Measurements from ENCODE around the gene CNPY2.
"Not testable (repeated sequence)": the region's sequence is repeated elsewhere in the genome, so short reads cannot be mapped to it uniquely, and the experiment has no call there.

Gene CNPY2

DNA sequence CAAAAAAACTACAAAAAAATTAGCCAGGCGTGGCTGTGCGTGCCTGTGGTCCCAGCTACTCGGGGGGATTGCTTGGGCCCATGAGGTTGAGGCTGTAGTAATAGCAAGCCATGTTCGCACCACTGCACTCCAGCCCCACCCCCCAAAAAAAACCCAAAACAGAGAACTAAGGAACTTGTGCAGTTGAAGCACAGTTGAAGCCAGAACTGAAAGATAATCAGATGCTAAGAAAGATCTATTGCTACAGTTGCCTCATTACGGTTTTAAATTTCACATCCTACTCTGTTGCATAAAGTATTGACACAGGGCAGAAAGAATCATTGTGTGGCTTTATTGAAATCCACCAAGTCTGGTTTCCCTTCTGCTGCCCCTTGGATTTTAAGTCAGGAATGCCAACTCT is 19.5 kb downstream of the CNPY2 start:
- DNase-seq (ENCODE audit: low read depth): no peak
- TF ChIP-seq, protein P1, sequence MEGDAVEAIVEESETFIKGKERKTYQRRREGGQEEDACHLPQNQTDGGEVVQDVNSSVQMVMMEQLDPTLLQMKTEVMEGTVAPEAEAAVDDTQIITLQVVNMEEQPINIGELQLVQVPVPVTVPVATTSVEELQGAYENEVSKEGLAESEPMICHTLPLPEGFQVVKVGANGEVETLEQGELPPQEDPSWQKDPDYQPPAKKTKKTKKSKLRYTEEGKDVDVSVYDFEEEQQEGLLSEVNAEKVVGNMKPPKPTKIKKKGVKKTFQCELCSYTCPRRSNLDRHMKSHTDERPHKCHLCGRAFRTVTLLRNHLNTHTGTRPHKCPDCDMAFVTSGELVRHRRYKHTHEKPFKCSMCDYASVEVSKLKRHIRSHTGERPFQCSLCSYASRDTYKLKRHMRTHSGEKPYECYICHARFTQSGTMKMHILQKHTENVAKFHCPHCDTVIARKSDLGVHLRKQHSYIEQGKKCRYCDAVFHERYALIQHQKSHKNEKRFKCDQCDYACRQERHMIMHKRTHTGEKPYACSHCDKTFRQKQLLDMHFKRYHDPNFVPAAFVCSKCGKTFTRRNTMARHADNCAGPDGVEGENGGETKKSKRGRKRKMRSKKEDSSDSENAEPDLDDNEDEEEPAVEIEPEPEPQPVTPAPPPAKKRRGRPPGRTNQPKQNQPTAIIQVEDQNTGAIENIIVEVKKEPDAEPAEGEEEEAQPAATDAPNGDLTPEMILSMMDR (conservative IDR thresholded peaks at IDR 0.05; ENCODE audit: low read length): no peak
- no peak overlapping the region for H3K4me3 ChIP-seq (ENCODE audit: low read length)

DNA sequence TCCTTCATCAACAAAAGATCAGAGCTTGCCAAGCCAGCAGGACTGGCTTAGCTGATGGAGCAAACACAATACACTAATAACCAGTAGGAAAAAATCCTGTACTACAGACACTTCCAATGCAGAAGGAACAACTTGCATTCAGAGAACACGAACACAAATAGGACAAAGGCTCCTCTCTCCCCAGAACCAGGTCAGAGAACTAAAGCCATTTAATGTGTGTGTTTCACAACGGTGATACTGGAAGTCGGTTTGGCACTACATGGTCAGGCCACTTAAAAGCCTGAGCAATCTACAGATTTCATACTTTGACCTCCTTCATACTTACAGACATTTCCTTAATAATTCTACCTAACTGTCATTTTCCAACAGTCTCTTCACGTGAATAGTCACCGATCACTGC is 22.0 kb downstream of the CNPY2 start:
- TF ChIP-seq, protein P1 (conservative IDR thresholded peaks at IDR 0.05; ENCODE audit: low read length): no peak
- no peak for DNase-seq (ENCODE audit: low read depth)

DNA sequence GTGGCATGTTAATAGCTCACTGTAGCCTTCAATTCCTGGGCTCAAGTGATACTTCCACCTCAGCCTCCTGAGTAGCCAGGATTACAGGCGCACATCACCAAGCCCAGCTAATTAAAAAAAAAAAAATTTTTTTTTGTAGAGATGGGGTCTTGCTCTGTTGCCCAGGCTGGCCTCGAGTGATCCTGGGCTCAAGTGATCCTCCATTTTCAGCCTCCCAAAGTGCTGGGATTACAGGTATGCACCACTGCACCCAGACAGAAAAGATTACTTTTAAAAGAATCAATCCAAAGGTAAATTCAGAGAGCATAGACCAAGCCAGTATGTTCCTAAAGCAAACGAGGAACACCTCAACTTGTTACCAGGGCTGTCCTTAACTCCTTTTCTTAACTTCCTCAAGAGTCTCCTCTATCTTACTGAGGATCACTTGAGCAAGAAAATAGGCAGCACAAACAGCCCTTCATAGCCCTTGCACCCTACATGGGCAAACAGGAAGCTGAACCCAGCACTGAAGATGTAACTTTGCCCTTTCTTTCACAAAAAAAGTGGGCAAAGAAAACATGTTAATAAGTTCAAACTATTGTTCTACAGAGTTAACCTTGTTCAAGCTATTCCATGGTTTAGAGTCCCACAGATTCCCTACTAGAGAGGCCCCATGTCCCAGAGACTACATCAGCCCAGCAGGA is 26.9 kb downstream of the CNPY2 start:
- DNase-seq (ENCODE audit: low read depth): no peak
- TF ChIP-seq, protein P1 (conservative IDR thresholded peaks at IDR 0.05; ENCODE audit: low read length): no peak
- H3K4me3 ChIP-seq (ENCODE audit: low read length): no peak overlapping the region

More for the DNA sequence above, 22.0 kb downstream of the CNPY2 start:
- H3K4me3 ChIP-seq (ENCODE audit: low read length): no peak overlapping the region

DNA sequence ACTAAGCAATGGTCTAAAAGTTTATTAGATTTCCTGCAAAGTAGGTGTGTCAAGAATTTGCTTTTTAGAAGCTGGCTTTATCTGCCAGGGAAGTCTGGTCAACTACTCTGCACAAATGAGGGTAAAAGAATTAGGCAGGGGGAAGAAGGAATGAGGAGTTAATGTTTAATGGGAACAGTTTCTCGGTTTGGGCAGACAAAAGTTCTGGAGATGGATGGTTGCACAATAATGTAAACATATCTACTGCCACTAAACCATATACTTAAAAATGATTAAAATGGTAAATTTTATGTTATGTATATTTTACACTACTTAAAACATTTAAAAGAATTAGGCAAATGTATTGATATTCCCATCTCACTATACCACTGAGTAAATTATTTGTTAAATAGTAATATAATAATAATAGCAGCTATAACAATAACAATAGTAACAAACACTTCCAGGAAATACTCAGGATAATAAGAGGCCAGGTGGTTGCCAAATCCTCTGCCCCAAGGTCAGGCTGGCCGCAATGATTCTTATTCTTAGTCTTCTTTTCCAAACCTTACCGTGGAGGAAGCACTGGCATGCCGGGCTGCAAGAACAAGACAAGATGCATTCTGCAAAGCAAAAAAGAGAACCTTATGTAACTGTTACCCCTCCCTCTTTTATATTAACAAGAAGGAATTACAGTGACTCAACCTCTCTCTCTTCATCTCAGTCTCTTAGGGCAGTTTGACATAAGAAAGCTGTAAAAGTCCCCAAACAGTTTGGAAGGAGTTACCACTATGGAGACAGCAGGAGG is 29.6 kb downstream of the CNPY2 start:
- DNase-seq (ENCODE audit: low read depth): no peak
- TF ChIP-seq, protein P1 (conservative IDR thresholded peaks at IDR 0.05; ENCODE audit: low read length): no peak
- no peak overlapping the region for H3K4me3 ChIP-seq (ENCODE audit: low read length)

DNA sequence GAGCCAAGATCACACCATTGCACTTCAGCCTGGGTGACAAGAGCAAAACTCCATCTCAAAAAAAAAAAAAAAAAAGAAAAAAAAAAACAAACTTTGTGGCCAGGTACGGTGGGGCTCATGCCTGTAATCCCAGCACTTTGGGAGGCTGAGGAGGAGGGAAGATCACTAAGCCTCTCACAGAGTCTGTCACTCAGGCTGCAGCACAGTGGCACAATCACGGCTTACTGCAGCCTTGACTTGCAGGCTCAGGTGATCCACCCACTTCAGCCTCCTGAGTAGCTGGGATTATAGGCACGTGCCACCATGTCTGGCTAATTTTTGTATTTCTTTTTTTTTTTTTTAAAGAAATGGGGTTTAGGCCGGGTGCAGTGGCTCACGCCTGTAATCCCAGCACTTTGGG is 31.5 kb downstream of the CNPY2 start:
- H3K4me3 ChIP-seq (ENCODE audit: low read length); DNase-seq (ENCODE audit: low read depth): not testable (repeated sequence)

DNA sequence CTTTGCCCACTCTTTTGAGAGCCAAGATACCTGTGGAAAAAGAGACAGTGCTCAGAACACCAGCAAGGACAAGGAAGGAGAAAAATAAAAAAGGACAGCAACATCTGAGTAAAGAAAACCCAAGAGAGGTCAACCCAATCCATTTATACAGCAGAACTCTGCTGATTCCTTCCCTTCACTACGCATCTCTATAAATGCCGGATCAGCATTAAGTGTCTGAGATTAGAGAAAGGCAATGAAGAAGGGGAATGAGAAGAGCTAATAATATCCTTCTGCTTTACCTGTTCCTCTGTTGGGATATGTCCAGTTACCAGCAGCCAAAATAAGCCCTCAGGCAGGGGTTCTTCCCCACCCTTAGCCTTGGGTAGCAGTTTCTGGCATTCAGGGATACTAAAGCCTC is 33.2 kb downstream of the CNPY2 start:
- DNase-seq (ENCODE audit: low read depth): no peak
- TF ChIP-seq, protein P1 (conservative IDR thresholded peaks at IDR 0.05; ENCODE audit: low read length): no peak
- no peak overlapping the region for H3K4me3 ChIP-seq (ENCODE audit: low read length)

DNA sequence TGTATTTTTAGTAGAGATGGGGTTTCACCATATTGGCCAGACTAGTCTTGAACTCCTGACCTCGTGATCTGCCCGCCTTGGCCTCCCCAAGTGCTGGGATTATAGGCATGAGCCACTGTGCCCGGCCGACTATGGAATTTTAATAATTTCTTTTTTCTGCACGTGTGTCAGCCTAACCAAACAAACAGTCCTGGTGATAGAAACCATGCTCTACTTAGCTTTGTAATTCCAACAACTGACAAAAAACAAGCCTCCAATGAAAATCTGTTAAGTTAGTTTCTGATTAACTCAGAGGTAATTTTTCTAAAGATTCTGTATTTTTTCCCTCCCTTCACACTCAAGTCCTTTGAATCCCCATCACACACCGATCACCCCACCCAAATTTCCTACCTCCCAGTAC is 33.8 kb downstream of the CNPY2 start:
- no peak overlapping the region for H3K4me3 ChIP-seq (ENCODE audit: low read length)
- no peak for DNase-seq (ENCODE audit: low read depth)
- TF ChIP-seq, protein P1 (conservative IDR thresholded peaks at IDR 0.05; ENCODE audit: low read length): no peak
